GM18519 (cell line): ENCODE results near the gene FGFBP3.
"Not testable (repeated sequence)": the region's sequence is repeated elsewhere in the genome, so short reads cannot be mapped to it uniquely, and the experiment has no call there.

Source experiments
- ATAC-seq: cut with Tn5 transposase; IDR thresholded peaks from one replicate; pipeline ENCODE4 v1.9.1; 2021; ENCODE audit warnings: mild to moderate bottlenecking, moderate library complexity; ENCODE audit not compliant: unreplicated experiment, low FRiP score

The FGFBP3 gene

DNA sequence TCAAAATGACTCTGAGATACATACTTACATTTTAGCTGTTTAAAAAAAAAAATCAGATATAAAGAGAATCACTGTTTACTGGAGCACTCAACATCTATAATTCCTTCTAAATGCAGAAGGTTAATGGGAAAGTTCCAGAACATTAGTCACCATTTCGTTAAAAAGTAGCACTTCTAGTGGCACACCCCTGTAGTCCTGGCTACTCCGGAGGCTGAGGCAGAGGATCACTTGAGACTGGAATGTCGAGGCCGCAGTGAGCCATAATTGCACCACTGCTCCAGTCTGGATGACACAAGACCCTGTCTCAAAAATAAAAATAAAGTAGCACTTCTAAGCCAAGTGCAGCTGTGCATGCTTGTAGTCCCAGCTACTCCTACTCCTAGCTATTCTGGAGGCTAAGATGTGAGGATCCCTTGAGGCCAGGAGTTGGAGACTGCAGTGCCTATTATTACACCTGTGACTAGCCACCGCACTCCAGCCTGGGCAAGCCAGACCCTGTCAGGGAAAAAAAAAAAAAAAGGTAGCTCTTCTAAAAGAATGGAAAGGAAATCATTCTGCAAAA lies 2.2 kb downstream of the FGFBP3 start:
- ATAC-seq = no peak

DNA sequence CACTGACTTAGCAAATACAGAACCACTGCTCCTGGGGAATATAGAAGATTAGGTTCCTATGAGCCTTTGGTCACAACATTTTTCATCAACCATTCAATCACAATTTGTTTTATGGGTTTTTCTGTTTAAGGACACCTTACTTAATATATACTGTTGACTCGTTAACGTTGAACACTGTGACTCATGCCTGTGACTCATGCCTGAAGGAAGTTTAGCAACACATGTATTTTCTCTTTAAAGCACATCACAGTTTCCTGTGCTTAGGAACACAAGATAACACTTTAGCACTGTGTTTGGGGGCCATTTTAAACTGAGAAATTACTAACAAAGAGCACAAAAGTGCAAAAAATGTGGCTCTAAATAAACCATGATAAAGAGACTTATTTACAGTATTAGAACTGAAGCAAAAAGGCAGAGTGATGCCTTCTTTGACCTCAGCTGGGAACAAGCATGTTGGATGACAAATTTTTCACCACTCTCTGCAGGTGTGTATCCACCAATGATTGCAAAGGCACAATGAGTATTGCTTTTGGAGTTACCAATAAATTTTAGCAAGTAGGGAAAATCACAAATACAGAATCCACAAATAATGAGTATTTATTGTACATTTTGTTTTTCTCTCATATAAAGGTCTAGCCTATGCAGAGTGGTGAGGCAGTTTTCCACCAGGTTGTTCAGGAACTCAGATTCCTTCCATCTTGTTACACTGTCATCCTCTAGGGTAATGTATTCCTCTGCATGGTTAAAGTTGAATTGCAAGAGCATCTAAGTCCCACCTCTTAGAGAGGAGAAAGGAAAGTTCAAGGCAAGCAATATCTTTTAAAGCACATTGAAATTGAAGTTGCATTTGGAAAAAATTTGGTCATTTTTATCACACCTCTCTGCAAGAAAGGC lies 7.3 kb downstream of the FGFBP3 start:
- ATAC-seq = no peak

DNA sequence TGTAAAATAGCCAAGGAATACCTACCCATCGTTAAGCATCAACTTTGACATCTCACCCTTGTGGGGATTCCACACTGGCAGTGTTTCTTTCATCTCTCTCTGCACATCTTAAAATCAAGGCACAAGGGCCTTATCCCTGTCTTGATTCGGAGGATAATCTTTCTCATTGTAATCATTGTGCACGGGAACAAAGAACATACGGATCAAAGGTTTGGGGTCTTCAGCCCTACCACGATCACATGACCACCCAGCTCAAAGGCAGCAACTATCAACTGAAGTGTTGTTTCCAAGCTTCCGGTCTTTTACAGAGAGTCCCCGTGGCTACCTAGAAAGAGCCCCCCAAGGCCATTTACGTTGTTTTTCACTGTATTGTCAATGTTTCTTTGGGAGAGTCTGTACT lies 11.9 kb downstream of the FGFBP3 start:
- ATAC-seq = no peak

DNA sequence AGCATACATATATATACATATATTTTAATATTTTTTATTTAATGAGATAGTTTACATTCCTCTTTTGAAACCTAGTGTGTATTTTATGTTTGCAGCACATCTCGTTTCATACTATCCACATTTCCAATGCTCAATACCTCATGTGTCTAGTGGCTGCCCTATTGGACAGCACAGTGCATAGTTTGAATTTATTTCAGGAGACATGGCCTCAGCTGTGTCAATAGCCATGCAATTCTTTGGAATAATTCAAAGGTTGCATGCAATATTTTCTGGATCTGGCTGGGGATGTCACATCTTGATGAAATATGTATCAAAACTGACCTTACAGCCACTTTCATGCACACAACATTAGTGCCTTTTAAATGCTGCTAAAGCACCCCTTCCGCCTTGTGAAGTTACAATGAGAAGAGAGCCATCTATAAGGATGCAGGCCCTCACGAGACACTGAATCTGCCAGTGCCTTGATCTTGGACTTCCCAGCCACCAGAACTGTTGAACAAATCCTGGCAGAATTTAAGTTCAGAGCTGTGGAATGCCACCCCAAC lies 13.0 kb downstream of the FGFBP3 start:
- no peak for ATAC-seq

DNA sequence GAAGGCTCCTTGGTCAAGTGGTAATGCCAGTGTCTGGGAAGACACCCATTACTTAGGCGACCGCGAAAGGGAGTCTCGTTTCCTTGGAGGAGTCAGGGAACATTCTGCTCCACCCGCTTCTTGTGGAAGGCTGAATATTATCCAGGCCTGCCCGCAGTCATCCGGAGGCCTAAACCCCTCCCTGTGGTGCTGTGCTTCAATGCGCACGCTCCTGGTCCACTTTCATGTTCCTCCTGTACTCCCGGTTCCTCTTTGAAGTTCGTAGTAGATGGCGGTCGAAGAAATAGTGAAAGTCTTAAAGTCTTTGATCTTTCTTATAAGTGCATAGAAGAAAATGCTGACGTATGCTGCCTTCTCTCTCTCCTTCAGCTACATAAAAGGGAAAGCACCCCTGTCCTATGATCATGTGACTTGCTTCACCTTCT lies 15.0 kb downstream of the FGFBP3 start:
- ATAC-seq = not testable (repeated sequence)

DNA sequence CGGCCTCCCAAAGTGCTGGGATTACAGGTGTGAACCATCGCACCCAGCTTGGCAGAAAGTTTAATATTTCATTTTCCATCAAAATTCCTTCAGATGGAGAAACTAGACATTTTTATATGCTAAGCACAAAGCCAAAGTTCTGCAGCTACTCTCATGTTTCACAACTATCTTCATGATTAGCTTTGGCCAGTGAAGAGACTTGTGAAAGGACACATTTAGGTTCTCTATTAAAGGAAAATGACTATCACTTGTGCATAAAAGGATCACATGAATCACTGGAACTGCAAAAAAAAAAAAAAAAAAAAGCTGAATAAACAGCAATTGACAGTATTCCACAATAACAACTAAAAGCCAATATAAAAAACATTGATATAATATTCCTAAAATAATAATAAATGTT lies 16.2 kb downstream of the FGFBP3 start:
- no peak for ATAC-seq

DNA sequence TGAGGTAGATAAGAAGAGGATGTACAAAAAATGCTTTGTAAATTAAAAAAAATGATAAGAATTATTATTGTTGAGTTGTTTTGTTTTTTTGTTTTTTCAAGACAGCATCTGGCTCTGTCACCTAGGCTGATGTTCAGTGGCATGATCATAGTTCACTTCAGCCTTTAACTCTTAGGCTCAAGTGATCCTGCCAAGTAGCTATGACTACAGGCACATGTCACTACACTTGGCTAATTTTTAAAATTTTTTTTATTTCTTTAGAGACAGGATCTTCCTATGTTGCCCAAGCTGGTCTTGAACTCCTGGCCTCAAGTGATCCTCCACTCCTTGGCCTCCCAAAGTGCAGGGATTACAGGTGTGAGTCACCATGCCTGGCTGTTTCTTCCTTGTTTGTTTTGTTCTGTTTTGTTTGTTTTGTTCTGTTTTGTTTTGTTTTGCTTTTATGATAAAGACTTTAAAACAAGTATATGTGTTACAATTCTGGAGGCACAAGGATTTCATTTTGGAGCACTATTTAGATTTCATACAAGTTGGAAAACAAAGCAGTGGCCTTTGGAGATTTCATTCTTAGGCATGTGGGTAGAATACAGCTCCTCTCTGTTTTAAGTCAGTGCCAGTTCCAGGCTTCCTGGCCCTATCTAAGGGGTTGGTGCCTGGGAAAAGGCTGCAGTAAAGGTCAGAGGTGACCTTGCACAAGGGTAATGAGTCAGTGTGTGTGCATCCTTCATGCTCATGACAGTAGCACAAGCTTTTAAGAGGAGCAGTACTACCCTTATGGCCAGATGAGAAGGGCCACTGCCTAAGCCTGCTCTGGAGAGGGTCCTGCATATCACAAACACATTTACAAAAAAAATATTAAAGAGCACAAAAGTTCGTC lies 17.9 kb downstream of the FGFBP3 start:
- ATAC-seq = no peak

DNA sequence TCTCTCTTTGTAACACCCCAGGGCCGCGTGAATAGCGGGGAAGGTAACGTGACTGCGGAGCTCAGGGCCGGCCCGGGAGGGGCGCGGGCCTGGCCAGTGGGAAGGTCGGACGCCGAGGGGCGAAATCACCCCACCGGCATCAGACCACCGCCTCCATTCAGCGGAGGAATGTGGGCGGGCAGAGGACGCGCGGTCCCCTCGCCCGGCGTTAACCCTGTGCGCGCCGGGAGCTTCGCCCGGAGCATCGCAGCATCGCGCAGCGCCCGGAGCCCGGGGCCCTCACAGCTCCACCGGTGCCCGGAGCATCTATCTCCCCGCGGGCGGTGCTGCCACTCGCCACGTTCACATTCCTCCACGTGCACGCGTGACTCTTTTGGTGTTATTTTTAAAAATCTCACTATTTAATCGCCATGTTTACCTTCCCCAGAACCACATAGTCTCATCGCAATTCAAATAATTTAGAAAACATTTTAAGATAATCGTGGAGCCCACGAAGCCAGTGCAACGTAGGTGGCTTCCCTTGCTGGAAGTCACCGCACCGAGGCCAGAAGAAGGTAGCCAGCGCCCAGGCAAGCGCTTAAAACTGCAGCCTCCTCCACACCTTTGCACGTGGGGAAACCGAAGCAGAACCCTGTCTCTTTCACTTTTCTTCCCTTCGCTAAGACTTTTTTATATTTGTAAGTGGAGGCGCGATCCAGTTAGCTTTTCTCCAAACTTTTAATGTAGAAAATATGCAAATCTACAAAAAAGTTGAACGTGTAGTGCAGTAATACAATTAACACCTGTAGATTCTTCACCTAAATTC lies 21.8 kb downstream of the FGFBP3 start:
- ATAC-seq = no peak

DNA sequence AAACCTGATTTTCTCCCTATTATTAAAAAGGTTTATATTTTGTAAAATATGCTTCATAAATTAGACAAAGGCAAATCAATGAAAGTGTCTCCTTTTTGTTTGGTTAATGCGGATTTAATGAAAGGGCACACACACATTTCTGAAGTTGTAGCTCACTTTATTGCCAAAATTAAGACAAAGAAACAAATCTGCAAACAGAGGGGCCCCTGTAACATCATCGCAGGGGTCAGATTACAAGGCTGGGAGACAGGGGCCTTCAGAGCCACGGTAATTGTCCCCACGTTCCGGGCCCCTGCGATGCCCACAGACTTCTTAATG lies 22.4 kb downstream of the FGFBP3 start:
- no peak for ATAC-seq

DNA sequence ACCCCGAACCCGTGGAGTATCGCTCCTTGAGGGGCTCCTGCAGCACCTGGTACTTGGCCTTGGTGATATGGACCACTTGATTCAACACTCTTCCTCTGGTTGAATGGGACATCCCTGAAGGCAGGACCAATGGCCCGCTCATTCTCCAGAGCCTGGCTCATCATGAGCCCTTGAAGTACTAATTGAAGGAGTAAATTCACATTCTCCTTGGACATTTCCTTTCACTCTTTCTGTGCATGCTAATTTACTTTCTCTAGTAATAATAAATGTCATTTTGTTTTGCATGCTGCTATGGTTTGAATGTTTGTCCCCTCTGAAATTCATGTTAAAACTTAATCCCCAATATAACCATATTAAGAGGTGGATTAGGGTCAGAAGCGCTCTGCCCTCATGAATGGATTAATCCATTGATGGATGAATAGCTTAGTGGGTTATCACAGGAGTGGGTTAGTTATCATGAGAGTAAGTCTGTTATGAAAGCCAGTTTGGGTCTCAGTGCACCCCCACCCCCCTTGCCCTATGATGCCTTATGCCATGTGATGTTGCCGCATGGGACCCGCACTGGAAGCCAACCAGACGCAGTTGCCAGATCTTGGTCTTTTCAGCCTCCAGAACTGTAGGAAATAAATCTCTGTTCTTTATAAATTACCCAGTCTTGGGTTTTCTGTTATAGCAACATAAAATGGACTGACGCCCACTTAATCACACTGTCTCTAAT lies 23.8 kb downstream of the FGFBP3 start:
- no peak for ATAC-seq

DNA sequence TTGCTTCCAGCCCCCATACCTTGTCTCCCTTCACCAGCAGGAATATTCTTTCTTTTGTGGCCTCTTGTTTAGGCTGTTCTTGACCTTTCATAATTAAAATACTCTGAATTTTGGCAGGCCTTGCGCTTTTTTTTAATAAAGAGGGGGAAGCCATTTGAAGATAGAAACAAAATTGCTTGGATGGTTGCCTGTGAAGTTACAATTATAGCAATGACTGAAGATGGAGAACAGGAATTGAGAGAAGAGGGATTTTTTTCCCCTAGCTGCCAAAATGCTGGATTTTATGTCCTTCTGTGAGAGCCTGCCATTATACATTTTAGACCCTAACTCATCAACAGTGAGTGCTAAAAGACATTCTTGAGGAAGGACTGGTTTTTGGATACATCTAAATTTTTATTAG lies 24.8 kb downstream of the FGFBP3 start:
- ATAC-seq = no peak

DNA sequence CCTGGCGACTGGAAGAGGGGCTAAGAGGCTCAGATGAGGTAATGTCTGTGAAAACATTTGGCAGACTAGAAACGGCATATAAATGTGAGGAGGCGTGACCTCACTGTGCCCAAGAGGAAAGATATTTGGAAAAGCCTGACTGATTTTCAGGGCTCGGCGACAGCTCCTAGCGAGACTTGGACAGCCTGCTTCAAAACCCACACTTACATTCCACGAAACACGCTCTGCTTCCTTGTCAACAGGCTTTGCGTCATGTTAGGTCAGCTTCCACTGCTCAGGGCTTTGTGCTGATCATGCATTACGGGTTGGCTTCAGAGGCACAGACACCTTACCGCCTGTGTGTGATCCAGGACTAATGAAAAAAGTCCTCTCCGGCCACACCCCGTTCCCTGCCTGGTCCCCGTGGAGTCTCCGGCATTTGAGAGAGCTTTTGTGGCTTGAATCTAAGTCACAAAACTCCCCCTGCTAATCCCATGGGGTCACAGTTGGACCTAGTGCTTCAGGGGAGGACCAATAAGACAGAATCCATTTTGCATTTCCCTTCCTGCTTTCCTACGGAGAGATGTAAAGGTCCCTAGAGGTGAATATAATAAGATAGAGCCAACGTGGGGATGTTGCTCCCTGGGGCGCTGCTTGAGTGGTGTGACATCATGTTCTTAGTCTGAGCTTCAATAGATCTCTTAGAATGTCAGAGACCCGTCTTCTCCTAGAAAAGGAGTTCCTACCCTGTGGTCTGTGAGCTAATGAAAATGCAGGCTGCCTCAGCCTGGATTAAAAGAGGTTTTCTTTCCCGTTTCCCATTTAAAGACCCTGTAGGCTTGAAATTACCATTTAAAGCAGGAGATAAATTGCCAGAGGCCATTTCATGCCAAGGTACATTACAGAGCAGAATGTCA lies 25.5 kb downstream of the FGFBP3 start:
- ATAC-seq = no peak

DNA sequence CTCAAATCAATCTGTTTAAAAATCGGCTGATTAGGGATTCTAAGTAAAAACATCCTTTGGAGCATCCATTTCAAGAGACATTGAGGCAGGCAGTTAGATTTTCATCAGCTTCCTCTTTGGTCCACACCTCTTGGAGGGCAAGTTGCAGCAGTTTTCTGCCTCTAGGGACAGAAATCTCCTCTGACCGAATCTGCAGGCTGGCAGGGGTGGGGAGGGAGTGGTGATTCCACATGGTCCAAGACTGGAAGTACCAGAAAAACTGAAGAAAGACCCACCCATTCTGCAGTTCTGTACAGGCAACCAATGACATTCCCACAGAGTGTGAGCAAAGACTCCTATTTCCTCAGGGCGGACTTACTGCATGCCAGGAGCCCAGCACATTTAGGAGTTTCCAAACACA lies 29.0 kb downstream of the FGFBP3 start:
- ATAC-seq = no peak

DNA sequence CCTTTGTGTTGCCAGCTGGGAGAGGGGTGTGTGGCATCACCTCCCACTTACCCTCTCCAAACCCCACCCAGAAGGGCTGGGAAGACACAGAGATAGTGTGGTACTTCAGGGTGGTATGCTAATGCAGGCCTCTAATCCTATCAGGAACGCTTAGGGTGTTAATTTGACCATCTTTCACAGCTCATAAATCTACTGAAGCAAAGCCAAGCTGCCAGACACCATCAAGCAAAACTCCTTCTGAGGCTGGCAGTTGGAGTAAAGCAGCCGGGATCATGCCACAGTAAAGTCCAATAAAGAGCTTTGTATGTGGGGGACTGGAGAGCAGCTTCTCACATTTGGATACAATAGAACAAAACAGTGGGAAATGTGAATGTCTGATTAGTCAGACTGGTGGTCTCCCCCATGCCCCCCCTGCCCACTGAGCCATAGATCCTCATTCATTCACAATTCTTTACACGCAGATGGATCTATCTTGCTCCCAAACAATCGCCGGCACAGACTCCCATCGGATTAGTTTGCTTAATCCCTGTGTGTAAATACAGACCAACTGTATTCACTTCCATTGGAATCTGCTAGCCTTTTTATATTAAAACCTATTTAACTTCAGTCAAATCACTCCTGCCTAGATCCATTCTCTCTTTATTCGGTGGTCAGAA lies 29.6 kb downstream of the FGFBP3 start:
- ATAC-seq = no peak

DNA sequence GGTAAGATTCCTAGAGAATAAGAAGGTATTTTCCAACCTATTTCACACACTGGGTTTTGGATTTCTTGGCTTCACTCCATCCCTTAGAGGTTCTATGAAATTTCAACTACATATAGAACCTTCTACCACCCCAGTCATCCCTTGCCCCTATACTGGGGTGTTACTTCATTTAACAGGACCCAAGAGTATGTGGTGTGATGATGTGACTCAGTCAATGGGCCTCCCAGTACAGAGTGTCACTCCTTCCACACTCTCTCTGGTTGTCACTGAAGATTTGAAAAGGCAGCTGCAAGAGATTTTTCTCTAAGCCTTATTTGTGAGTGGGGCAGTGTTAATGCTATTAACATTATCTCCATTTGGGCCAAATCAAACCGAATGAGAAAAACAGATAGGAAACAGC lies 33.5 kb downstream of the FGFBP3 start:
- ATAC-seq = no peak

DNA sequence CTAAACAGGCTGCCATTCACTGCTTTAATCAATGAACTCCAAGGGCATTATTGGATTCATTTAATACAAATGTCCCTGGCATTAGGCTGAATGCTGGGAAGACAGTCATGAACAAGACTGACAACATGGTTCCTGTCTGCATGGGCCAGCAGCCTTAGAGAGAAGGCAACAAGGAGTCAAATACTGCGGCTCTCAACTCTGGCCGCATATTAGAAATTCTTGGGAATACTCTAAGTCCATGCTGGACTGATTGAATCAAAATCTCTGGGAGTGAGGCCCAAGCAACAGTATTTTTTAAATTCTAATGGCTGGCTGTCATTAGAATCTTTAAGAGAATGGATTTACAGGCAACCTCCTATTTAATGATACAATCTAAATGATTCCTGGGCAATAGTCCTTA lies 34.1 kb downstream of the FGFBP3 start:
- no peak for ATAC-seq

DNA sequence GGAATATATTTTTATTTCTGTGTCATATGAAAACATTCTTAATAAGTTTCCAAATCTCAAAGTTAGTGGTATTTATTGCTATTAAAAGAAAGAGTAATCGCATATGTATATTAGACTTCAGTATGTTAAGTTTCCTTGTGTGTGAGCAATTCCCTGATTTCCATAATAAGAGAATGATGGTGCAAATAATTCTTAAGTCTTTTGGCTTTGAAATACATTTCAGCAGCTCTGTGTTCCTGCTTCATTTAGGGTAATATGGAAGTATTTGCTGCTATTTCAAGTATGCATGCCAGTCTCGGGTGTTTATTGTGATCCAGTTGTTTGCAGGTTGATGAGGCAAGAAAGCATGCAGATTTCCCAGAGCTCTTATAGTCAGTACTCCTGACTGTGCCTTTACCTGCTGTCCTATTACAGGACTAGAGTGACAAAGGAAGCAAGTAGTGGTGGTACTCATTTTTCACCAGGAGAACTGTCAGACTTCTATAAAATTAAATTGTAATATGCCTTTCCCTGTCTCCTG lies 43.7 kb downstream of the FGFBP3 start:
- no peak for ATAC-seq

DNA sequence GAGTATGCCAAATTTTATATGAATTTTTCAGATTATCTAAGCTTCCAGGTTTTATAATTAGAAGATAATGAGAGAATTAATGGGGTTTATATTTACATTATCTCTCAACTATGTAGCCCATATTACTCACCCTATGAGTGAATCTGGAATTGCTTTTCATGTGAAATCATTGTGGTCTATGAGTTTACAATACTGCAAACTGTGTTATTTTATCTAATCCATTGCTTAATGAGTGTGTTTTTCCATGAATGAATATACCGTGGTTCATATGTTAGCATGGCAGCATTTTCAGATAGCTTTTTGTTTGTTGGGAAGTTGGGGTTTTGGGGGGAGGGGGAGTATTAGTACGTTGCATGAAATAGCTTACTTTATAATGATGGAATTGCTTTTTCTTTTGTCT lies 44.5 kb downstream of the FGFBP3 start:
- ATAC-seq = no peak
